ENCODE measurements around the gene IQSEC1. TPM values are rescaled to one million over a fixed set of nuclear protein-coding genes. Genes with fewer than 3 reads are reported as not detected.

IQSEC1 gene
- total RNA-seq, 1 donor from 2014 or later, result 32.6 TPM

DNA sequence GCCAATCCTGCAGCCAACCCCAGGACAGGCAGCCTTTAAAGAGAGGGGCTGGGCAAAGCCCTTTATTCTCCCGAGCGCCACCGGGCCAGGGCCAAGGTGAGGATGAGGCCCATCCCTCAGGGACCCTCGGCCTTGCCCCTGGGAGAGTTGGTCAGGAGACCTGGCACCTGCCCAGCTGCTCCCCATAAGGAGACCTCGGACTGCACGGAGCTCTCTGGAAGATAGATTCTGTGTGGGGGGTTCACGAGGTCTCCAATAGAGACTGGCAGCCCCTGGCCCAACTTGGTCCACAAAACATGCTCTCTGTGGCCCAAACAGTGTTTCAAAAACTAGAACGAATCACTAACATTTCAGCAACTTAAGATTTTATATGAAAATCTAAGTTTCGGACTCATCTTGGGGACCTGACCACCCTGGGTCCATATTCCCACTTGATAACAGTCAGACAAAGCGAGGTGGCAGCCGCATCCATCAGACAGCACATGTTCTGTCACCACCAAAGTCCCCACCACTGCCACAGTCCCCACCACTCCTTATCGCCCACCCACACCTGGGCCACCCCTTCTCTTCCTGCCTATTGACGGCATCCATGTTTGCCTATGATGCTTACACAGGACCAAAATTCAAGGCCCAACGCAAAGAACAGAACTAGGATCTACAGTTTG lies 117.4 kb downstream of the IQSEC1 start:
- DNase-seq (ENCODE audit: low read depth in 2 of 2), result no peak

DNA sequence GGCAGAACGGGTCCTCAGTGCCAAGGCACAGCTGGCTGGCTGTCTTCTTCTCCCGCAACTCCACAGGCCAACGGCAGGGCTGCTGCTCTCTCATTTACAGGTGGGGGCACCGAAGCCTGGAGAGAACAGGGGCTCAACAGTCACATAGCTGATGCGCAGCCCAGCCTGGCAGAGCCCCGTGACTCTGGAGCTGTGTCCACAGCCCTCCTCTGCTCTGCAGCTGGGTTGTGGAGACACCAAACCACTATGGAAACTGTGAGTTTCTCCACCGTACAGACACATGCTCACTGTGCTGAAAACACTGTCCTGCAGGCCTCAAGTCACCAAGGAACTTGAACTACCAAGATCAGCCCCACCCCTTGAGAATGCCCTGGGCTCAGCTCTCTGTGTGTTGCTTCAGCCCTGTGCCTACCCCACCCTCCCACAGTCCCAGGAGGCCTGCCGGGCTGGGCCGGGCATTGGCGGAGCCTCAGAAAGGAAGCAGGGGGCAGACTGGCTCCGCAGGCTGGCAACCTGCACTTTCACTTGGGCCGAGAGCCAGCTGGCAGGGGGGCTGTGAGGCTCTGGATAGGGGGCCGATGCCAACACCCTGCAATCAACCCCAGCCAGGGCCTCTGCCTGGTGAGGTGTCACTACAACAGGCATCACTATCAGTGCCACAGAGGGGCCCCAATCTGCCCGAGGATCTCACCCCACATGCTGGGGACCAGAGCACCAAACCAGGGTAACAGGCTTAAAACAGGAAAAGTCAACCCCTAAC lies 118.2 kb downstream of the IQSEC1 start:
- peak in 1 of 2 donors; percentile 41 for DNase-seq (ENCODE audit: low read depth in 2 of 2)

DNA sequence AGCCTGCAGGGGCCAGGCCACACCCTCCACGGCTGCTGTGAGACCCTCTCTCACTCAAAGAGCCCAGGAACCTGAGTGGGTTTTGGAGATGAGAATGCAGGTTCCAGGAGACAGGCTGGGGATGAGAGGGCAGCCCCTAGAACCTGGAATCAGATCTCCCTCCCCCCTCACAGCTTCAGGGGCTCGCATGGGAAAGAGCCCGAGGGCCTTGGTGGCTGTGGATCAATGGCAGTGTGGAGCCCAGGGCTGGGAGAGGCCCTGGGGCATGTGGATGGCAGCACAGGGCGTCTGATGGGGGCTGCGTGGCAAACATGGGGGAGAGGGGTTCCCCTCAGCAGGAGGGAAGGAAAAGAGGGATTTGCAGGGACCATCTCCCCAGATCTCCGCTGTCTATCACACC lies 119.0 kb downstream of the IQSEC1 start:
- DNase-seq (ENCODE audit: low read depth in 2 of 2), result no peak

- no peak for DNase-seq (ENCODE audit: low read depth in 2 of 2)
These were observed 119.8 kb downstream of the IQSEC1 start for GRCh38 chr3:12953201-12953995.

GRCh38 chr3:12952343-12953200 lies 120.7 kb downstream of the IQSEC1 start:
- no peak for DNase-seq (ENCODE audit: low read depth in 2 of 2)

DNA sequence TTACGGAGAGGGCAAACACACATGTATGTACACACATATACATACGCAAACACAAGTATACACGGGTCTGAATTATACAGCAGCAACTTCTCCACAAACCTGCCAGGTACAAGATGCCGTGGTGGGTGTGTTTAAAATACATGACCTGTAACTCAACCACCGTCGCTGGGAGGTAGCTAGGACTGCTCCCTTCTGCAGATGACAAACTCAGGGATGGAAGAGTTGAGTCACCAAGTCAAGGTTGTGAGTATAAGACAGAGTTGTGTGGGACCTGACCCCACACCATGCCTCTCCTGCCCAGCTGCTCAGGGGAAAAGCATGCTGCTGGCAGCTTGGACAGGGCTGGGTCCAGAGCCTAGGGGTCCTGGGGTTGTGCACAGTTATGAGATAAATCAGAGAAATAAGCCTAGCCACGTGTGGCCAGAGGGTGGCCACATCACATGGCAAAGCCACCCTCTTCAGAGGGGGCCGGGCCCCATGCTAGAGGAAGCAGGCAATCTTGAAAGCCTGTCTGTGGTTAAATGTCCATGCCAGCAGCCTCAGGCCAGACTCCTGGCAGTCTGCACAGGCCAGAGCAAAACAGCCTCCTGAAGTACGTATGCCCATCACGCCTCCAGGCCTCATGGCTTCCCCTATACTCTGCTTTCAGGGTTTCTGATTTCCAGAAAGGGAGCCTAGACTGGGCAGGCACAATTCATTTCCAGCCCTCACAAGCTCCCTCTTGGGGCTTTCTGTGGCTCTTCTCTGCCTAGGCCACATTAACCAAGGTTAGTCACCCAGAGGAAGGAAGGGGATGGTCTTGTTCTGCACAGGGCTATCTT lies 124.1 kb downstream of the IQSEC1 start:
- DNase-seq (ENCODE audit: low read depth in 2 of 2), result peak in 1 of 2 donors; percentile 54

DNA sequence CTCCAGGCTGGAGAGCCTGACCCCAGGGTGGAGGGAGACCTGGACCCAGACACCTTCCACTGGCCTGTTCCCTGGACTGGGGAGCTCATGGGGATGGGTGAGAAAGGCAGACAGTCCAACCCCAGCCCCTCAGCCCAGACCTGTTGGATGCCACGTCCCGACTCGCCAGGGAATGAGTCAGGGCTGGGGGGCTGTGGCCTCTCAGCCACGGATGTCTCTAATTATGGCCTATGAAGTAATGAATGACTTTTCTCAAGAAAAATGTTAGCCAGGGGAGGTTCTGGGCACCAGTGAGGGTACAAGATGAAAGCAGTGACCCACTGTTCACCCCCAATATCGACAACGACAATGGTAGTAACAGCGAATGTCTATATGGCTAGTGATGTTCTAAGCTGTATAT lies 124.9 kb downstream of the IQSEC1 start:
- DNase-seq (ENCODE audit: low read depth in 2 of 2), result no peak

DNA sequence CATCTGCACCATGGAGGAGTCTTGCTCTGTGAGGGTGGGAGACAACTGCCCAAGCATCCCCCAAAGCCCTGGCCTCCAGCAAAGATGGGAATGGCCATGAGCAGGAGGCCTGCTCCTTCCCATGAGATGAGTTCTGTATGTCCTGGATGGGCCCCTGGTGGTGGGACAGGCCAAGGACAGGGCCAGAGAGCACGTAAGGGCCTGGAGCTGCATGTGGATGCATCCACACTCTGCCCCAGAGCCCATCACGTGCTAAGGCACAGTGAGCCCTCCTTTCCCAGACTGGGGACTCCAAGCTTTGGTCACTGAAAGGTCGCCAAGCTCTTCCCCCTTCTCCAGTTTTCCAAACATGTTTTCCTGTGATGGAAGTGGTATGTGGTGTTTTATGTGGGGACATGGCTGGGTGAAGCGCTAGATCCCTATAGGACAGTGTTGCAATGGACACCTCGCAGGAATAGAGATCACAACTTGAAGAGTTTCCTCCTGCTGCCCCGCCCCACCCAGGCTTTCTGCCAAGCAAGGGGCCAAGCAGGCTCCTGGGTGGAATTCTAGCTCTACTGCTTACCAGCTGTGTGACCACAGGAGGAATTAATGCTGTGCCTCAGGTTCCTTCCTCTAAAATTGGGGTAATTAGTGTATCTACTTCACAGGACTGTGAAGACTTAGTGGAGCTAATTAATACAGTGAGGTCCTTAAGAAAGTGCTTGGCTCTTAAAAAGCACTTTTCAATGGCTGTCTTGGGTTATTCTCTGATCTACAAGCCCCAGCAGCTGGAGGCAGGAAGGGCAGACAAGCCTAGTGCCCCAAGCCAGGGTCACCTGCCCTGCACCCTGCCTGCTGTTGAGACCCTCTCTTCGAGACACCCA lies 125.5 kb downstream of the IQSEC1 start:
- peak in 1 of 2 donors; percentile 25 for DNase-seq (ENCODE audit: low read depth in 2 of 2)

GRCh38 chr3:12946649-12947316 lies 126.4 kb downstream of the IQSEC1 start:
- no peak for DNase-seq (ENCODE audit: low read depth in 2 of 2)

GRCh38 chr3:12946251-12946648 lies 127.0 kb downstream of the IQSEC1 start:
- DNase-seq (ENCODE audit: low read depth in 2 of 2), result no peak

DNA sequence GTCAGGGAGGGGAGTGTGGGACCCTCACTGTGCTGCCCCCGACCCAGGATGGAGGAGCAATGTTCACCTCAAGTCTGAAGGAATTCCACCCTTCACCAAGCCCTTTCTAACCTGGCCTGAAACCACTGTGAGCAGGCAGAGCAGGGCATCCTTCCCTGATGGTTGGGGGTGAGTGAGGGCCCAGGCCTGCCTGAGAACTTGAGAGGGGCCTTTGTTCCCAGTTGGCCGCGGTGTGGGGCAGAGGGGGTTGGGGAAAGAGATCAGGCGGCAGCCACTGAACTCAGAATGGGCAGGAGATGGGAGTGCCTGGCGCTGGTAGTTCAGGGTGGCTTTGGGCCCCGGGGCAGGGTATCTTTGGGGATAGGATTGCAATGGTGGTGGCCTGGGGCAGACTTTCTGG lies 128.4 kb downstream of the IQSEC1 start:
- DNase-seq (ENCODE audit: low read depth in 2 of 2), result no peak

GRCh38 chr3:12944413-12944812 lies 128.8 kb downstream of the IQSEC1 start:
- DNase-seq (ENCODE audit: low read depth in 2 of 2), result no peak

GRCh38 chr3:12943124-12944021 lies 129.9 kb downstream of the IQSEC1 start:
- DNase-seq (ENCODE audit: low read depth in 2 of 2), result no peak

- DNase-seq (ENCODE audit: low read depth in 2 of 2), result no peak
These were observed 131.7 kb downstream of the IQSEC1 start for GRCh38 chr3:12941495-12942023.

GRCh38 chr3:12940854-12941253 lies 132.4 kb downstream of the IQSEC1 start:
- DNase-seq (ENCODE audit: low read depth in 2 of 2), result no peak

GRCh38 chr3:12939137-12939536 lies 134.1 kb downstream of the IQSEC1 start:
- DNase-seq (ENCODE audit: low read depth in 2 of 2), result no peak

GRCh38 chr3:12938258-12938711 lies 134.9 kb downstream of the IQSEC1 start:
- DNase-seq (ENCODE audit: low read depth in 2 of 2), result no peak

Data from dermis microvascular lymphatic vessel endothelial cell (primary cell).